Stomach (tissue), 9 donors: ENCODE results near the gene RFC1. TPM values are rescaled to one million over a fixed set of nuclear protein-coding genes. Genes with fewer than 3 reads are reported as not detected.
"Not testable (repeated sequence)": the region's sequence is repeated elsewhere in the genome, so short reads cannot be mapped to it uniquely, and the experiment has no call there.

ENCODE experiments used
- DNase-seq, 2 donors: peaks; one replicate each; pipeline versions ENCODE4 v3.0.0 to v3.0.0-alpha.2; 2013 to 2019
- H3K27ac ChIP-seq, 5 donors: fragments of 200-600 bp in 4 of 5; sonication (generic) in 4 of 5; one replicate each; pipeline ENCODE4 v1.5.1; 2013 to 2019; ENCODE audit warnings: mild to moderate bottlenecking in 1 of 5, moderate library complexity in 1 of 5
- H3K27me3 ChIP-seq, 3 donors: fragments of 200-600 bp; sonication (generic); one replicate each; pipeline ENCODE4 v1.5.1; 2017 to 2019; ENCODE audit warnings: mixed run types in 1 of 3
- H3K36me3 ChIP-seq, 4 donors: fragments of 200-600 bp; sonication (generic); 1 replicate in 3 of 4; 2 replicates in 1 of 4; pipeline ENCODE4 v1.5.1; 2016 to 2019
- H3K4me1 ChIP-seq, 4 donors: fragments of 200-600 bp; sonication (generic); one replicate each; pipeline ENCODE4 v1.5.1; 2016 to 2019
- H3K4me3 ChIP-seq, 4 donors: fragments of 200-600 bp; sonication (generic) in 3 of 4; one replicate each; pipeline ENCODE4 v1.5.1; 2016 to 2019; ENCODE audit warnings: mild to moderate bottlenecking in 1 of 4
- H3K9me3 ChIP-seq, 4 donors: fragments of 200-600 bp; sonication (generic); one replicate each; pipeline ENCODE4 v1.5.1; 2016 to 2019
- EP300 ChIP-seq: sonication (generic); formaldehyde crosslinking; IDR thresholded peaks from one replicate; pipeline ENCODE4 v1.6.1; 2017; ENCODE audit warnings: antibody characterized with exemption
- POLR2A ChIP-seq, 4 donors: fragments of 450-650 bp; IDR thresholded peaks; one replicate each; pipeline ENCODE4 v1.6.1; 2016; ENCODE audit warnings: antibody characterized with exemption in 4 of 4, control low read depth in 2 of 4, mild to moderate bottlenecking in 1 of 4, moderate library complexity in 1 of 4
- POLR2AphosphoS5 ChIP-seq, 3 donors: sonication (generic); formaldehyde crosslinking; IDR thresholded peaks; one replicate each; pipeline ENCODE4 v1.6.1; 2016; ENCODE audit warnings: antibody characterized with exemption in 3 of 3
- WGBS, 5 donors: extraction: QIAGEN DNeasy Blood & Tissue Kit in 3 of 5; methylation state at CpG; one replicate each; pipeline versions ENCODE4 v1.1.5 to v1.1.7; 2013 to 2018; 5-methylcytosine and 5-hydroxymethylcytosine counted together
- intact Hi-C: fragments of 100-400 bp; cut with DNase I; formaldehyde crosslinking; loops from one replicate; pipeline ENCODE4 v1.15.1; 2023; ENCODE audit warnings: low total_unique reads
- polyA plus RNA-seq, 3 donors: library from polyadenylated mRNA; stranded (reverse); fragments of 200-250 nt; gene quantifications; one replicate each; pipeline ENCODE4 v1.2.3, GENCODE V29; 2013
- total RNA-seq, 5 donors: library from RNA; depleted of rRNA; stranded (reverse); fragments of >200 nt; gene quantifications; one replicate each; pipeline versions ENCODE4 v1.1.0 to v1.2.3, GENCODE V29; 2014 to 2016
- TF ChIP-seq, protein P1 (sequence below), 7 experiments: fragments of 450-650 bp in 4 of 7; fragments of 200-600 bp in 3 of 7; sonication (generic) in 3 of 7; IDR thresholded peaks; one replicate each; pipeline ENCODE4 v1.5.1; 2016 to 2019; ENCODE audit warnings: antibody characterized with exemption in 7 of 7, control low read depth in 2 of 7, mild to moderate bottlenecking in 1 of 7
- donor health status: healthy with polysubstance abuse.
- donor health status: Bipolar disorder and iron deficiency.
- donor health status: healthy.

The RFC1 gene
- total and polyA plus RNA-seq, 8 donors, result 9.1 to 127 (median 23.0) TPM

DNA sequence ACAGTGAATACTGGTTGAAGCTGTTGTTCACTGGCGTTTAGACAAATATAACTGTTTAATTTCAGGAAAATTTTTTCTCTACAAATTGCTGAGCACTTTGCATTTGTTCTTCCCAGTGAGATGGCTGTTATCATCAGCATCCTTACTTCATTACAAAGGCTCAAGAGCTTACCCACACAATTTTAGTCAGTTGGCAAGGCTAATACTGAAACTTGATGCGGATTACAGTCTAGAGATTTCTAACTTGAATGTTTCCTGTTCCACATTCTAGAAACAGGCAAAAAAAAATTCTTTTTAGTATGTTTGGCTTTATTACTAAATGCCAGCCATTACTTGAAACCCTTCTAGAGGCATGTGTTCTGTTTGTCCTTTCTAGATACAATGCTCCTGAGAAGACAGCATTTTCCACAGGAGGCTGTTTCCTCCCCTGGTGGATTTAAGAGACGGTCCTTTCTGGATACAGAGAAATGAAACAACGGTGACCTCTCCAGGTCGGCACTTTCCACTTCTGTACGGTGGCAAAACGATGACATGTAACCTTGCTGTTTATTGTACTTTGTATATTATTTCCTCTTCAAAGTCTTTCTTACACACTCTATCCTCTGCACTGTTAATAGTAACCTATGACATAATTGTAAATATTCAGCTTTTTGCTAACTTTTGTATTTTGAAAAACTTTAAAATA is 80.9 kb downstream of the RFC1 start:
- Histone ChIP-seq H3K4me1 (no peaks in the 10 kb centered on the region), H3K27ac (no peak overlapping the region), H3K27me3 (no peaks in the 10 kb centered on the region), H3K36me3 (peaks cover 14 to 84% (median 70%) of the 10 kb centered on the region in 4 donors), H3K9me3 (no peaks in the 10 kb centered on the region), H3K4me3 (no peak overlapping the region)
- no peak for DNase-seq
- TF ChIP-seq EP300, result no peak
- no peak for TF ChIP-seq POLR2A (IDR thresholded peaks at IDR 0.05)
- TF ChIP-seq POLR2AphosphoS5 (IDR thresholded peaks at IDR 0.05), result no peak
- TF ChIP-seq, protein P1, sequence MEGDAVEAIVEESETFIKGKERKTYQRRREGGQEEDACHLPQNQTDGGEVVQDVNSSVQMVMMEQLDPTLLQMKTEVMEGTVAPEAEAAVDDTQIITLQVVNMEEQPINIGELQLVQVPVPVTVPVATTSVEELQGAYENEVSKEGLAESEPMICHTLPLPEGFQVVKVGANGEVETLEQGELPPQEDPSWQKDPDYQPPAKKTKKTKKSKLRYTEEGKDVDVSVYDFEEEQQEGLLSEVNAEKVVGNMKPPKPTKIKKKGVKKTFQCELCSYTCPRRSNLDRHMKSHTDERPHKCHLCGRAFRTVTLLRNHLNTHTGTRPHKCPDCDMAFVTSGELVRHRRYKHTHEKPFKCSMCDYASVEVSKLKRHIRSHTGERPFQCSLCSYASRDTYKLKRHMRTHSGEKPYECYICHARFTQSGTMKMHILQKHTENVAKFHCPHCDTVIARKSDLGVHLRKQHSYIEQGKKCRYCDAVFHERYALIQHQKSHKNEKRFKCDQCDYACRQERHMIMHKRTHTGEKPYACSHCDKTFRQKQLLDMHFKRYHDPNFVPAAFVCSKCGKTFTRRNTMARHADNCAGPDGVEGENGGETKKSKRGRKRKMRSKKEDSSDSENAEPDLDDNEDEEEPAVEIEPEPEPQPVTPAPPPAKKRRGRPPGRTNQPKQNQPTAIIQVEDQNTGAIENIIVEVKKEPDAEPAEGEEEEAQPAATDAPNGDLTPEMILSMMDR (IDR thresholded peaks at IDR 0.05), result no peak
- WGBS, 5 donors, result 46 to 61% (median 53%) methylated on average over 7 of the region's 7 CpGs
- intact Hi-C loops, result no loop called here

DNA sequence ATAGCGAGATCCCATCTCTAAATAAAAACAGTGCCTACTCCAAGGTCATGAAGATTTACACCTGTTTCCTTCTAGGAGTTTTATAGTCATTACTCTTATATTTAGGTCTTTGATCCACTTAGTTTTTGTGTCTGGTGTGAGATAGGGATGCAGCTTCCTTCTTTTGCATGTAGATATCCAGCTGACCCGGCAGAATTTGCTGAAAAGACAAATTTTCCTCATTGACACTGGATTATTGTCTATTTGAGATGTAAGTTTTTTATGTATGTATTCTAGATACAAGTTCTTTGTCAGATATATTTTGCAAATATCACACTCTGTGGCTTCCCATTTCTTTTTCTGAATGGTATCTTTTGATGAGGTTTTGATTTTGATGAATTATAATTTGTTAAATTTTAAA is 85.4 kb downstream of the RFC1 start:
- no peaks in the 10 kb centered on the region for H3K4me1 ChIP-seq
- H3K4me3 ChIP-seq, result no peak overlapping the region
- no peaks in the 10 kb centered on the region for H3K27me3 ChIP-seq
- intact Hi-C loops, result no loop called here
- TF ChIP-seq POLR2A (IDR thresholded peaks at IDR 0.05) (no peak), POLR2AphosphoS5 (IDR thresholded peaks at IDR 0.05) (no peak), EP300 (no peak)
- TF ChIP-seq, protein P1 (IDR thresholded peaks at IDR 0.05), result no peak
- WGBS, 5 donors, result 91 to 98% (median 95%) methylated on average over 2 of the region's 2 CpGs
- no peak overlapping the region for H3K27ac ChIP-seq
- DNase-seq, result no peak
- H3K36me3 ChIP-seq, result peaks cover 10 to 84% (median 69%) of the 10 kb centered on the region in 4 donors
- no peaks in the 10 kb centered on the region for H3K9me3 ChIP-seq

DNA sequence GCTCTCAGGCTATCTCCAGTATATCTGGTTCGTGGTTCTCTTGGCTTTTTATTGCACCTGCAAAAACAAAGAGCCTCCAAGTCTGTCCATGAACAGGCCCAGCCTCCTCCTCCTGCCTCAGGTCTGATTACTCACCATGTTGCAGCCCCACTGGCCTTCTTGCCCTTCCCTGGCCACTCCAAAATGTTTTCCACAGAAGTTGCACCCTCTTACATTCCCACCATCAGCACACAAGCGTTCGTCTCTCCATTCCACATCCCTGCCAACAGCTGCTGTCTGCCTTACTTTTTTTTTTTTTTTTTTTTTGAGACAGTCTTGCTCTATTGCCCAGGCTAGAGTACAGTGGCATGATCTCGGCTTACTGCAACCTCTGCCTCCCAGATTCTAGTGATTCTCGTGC is 86.7 kb downstream of the RFC1 start:
- WGBS, 5 donors, result 78 to 86% (median 83%) methylated on average over 5 of the region's 5 CpGs
- intact Hi-C loops, result no loop called here
- H3K4me3 ChIP-seq, result no peak overlapping the region
- TF ChIP-seq EP300, result no peak
- TF ChIP-seq, protein P1 (IDR thresholded peaks at IDR 0.05), result no peak
- no peak for TF ChIP-seq POLR2A (IDR thresholded peaks at IDR 0.05)
- no peak for TF ChIP-seq POLR2AphosphoS5 (IDR thresholded peaks at IDR 0.05)
- H3K9me3 ChIP-seq, result no peaks in the 10 kb centered on the region
- peaks cover 10 to 87% (median 72%) of the 10 kb centered on the region in 4 donors for H3K36me3 ChIP-seq
- H3K4me1 ChIP-seq, result no peaks in the 10 kb centered on the region
- no peaks in the 10 kb centered on the region for H3K27me3 ChIP-seq
- no peak overlapping the region for H3K27ac ChIP-seq
- no peak for DNase-seq

DNA sequence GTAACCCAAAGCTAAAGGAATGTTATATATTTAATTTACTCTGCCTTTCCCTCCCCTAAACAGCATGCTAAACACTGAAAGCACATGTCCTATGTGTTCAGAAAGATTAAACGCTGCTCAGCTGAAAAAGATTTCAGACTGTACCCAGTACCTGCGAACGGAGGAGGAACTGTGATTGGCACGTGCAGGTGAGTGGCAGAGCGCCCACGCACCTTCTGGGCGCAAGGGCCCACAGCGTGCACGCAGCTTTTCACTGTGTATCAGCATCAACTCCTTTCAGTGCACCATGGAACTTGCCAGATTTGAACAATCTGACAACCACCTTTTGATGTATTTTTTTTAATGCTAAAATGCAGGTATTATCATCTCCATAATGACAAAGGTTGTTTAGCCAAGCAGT is 87.7 kb downstream of the RFC1 start:
- peaks cover 13 to 90% (median 81%) of the 10 kb centered on the region in 4 donors for H3K36me3 ChIP-seq
- no peaks in the 10 kb centered on the region for H3K9me3 ChIP-seq
- DNase-seq, result no peak
- intact Hi-C loops, result no loop called here
- H3K27ac ChIP-seq, result no peak overlapping the region
- H3K4me3 ChIP-seq, result no peak overlapping the region
- TF ChIP-seq POLR2A (IDR thresholded peaks at IDR 0.05), result no peak
- TF ChIP-seq EP300, result no peak
- no peak for TF ChIP-seq POLR2AphosphoS5 (IDR thresholded peaks at IDR 0.05)
- TF ChIP-seq, protein P1 (IDR thresholded peaks at IDR 0.05), result no peak
- WGBS, 5 donors, result 90 to 92% (median 91%) methylated on average over 9 of the region's 9 CpGs
- H3K27me3 ChIP-seq, result no peaks in the 10 kb centered on the region
- H3K4me1 ChIP-seq, result no peaks in the 10 kb centered on the region

DNA sequence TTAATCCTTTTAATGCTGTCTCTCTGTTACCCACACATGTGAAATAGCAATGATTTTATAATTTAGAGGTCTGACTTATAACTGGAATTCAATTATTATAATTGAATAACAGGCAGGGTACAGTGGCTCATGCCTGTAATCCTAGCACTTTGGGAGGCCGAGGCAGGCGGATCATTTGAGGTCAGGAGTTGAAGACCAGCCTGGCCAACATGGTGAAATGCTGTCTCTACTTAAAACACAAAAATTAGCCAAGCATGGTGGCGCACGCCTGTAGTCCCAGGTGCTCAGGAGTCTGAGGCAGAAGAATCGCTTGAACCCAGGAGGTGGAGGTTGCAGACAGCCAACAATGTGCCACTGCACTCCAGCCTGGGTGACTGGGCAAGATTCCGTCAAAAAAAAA is 88.5 kb downstream of the RFC1 start:
- H3K36me3 ChIP-seq, result peaks cover 20 to 98% (median 89%) of the 10 kb centered on the region in 4 donors

More for the DNA sequence above, 88.5 kb downstream of the RFC1 start:
- H3K9me3 ChIP-seq, intact Hi-C loops, DNase-seq, H3K27me3 ChIP-seq, H3K27ac ChIP-seq, H3K4me3 ChIP-seq, H3K4me1 ChIP-seq: not testable (repeated sequence)
- WGBS, 5 donors, result 86 to 94% (median 91%) methylated on average over 6 of the region's 6 CpGs
